ENCODE data around the gene ENOX1.

GRCh38 chr13:43293008-43293407 lies 493.8 kb downstream of the ENOX1 start:
- TF ChIP-seq CTCF (IDR thresholded peaks at IDR 0.05), result no peak
- no peak for TF ChIP-seq POLR2A (IDR thresholded peaks at IDR 0.05)

All from testis (tissue), 2 donors.